Measurements from ENCODE around the gene HARBI1. TPM values are rescaled to one million over a fixed set of nuclear protein-coding genes. Genes with fewer than 3 reads are reported as not detected.

HARBI1 gene
- total and polyA plus RNA-seq, 9 of the 15 experiments (the other 6 are each of a cell fraction or from before 2014, with no cell fraction given): 3.5 to 8.4 (median 5.5) TPM

DNA sequence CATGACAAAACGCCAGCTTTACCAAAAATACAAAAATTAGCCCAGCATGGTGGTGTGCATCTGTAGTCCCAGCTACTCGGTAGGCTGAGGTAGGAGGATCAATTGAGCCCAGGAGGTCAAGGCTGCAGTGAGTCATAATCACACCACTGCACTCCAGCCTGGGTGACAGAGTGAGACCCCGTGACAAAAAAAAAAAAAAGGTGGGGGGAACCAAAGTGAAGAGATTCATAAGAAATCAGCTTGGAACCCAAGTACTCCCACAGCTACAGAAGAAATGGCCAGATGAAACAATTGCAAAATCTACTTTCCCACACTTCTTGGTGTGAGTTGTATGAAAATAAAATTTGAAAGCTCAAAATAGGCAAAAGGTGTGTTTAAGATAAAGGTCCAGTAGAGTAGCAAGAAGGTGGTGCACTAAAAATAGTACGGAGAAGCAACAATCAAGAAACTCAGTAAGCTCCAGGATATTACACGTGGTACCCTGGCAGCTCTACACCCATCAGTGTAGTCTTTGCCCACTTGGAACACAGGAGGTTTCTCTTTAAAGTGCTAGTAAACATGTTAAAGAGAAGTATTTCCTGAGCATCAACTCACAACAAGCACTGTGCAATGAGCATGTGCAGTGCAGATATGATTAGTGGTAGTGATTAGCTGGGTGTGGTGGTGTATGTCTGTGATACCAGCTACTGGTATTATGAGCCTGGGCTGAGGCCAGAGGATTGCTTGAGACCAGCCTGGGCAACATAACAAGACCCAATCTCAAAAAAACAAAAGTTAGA is 5.3 kb downstream of the HARBI1 start (continued):
- TF ChIP-seq, protein P1, sequence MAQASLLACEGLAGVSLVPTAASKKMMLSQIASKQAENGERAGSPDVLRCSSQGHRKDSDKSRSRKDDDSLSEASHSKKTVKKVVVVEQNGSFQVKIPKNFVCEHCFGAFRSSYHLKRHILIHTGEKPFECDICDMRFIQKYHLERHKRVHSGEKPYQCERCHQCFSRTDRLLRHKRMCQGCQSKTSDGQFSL (CRISPR knock-in tag; IDR thresholded peaks at IDR 0.05): no peak
- TF ChIP-seq, protein P1 (tag; IDR thresholded peaks at IDR 0.05): no peak
- TF ChIP-seq SAFB2 (IDR thresholded peaks at IDR 0.05; ENCODE audit: borderline replicate concordance, low read depth, low read length, severe bottlenecking) (no peak), POLR2A (conservative IDR thresholded peaks at IDR 0.05) (no peak), FUS (optimal IDR thresholded peaks at IDR 0.05; ENCODE audit: low read depth, low read length) (no peak), JUNB (CRISPR knock-in tag; conservative IDR thresholded peaks at IDR 0.05) (no peak), DDX20 (tag; IDR thresholded peaks at IDR 0.05; ENCODE audit: low read depth) (no peak), OTX1 (CRISPR knock-in tag; IDR thresholded peaks at IDR 0.05) (no peak), ZNF583 (CRISPR knock-in tag; IDR thresholded peaks at IDR 0.05) (no peak), GABPA (tag; conservative IDR thresholded peaks at IDR 0.05; ENCODE audit: low read depth) (no peak), GTF2F1 (IDR thresholded peaks at IDR 0.05; ENCODE audit: low read depth, low read length) (no peak), PML (IDR thresholded peaks at IDR 0.05; ENCODE audit: low read length) (no peak), CBFB (CRISPR knock-in tag; IDR thresholded peaks at IDR 0.05) (no peak), ESRRB (CRISPR knock-in tag; IDR thresholded peaks at IDR 0.05; ENCODE audit: borderline replicate concordance) (no peak), ZNF316 (IDR thresholded peaks at IDR 0.05) (no peak), RHOXF2B (CRISPR knock-in tag; conservative IDR thresholded peaks at IDR 0.05) (no peak), KAT7 (CRISPR knock-in tag; IDR thresholded peaks at IDR 0.05; ENCODE audit: borderline replicate concordance) (no peak), GABPB2 (CRISPR knock-in tag; conservative IDR thresholded peaks at IDR 0.05) (no peak), NR3C1 (CRISPR knock-in tag; IDR thresholded peaks at IDR 0.05) (no peak), KLF6 (CRISPR knock-in tag; IDR thresholded peaks at IDR 0.05; ENCODE audit: borderline replicate concordance) (no peak)
- TF ChIP-seq, protein P2, sequence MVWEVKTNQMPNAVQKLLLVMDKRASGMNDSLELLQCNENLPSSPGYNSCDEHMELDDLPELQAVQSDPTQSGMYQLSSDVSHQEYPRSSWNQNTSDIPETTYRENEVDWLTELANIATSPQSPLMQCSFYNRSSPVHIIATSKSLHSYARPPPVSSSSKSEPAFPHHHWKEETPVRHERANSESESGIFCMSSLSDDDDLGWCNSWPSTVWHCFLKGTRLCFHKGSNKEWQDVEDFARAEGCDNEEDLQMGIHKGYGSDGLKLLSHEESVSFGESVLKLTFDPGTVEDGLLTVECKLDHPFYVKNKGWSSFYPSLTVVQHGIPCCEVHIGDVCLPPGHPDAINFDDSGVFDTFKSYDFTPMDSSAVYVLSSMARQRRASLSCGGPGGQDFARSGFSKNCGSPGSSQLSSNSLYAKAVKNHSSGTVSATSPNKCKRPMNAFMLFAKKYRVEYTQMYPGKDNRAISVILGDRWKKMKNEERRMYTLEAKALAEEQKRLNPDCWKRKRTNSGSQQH (CRISPR knock-in tag; IDR thresholded peaks at IDR 0.05): no peak
- TF ChIP-seq, protein P3, sequence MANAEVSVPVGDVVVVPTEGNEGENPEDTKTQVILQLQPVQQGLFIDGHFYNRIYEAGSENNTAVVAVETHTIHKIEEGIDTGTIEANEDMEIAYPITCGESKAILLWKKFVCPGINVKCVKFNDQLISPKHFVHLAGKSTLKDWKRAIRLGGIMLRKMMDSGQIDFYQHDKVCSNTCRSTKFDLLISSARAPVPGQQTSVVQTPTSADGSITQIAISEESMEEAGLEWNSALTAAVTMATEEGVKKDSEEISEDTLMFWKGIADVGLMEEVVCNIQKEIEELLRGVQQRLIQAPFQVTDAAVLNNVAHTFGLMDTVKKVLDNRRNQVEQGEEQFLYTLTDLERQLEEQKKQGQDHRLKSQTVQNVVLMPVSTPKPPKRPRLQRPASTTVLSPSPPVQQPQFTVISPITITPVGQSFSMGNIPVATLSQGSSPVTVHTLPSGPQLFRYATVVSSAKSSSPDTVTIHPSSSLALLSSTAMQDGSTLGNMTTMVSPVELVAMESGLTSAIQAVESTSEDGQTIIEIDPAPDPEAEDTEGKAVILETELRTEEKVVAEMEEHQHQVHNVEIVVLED (CRISPR knock-in tag; IDR thresholded peaks at IDR 0.05): no peak
- TF ChIP-seq, protein P4, sequence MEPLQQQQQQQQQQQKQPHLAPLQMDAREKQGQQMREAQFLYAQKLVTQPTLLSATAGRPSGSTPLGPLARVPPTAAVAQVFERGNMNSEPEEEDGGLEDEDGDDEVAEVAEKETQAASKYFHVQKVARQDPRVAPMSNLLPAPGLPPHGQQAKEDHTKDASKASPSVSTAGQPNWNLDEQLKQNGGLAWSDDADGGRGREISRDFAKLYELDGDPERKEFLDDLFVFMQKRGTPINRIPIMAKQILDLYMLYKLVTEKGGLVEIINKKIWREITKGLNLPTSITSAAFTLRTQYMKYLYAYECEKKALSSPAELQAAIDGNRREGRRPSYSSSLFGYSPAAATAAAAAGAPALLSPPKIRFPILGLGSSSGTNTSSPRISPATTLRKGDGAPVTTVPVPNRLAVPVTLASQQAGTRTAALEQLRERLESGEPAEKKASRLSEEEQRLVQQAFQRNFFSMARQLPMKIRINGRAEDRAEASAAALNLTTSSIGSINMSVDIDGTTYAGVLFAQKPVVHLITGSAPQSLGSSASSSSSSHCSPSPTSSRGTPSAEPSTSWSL (CRISPR knock-in tag; IDR thresholded peaks at IDR 0.05; ENCODE audit: borderline replicate concordance): no peak

All from K562 (cell line).